GM18951 (cell line): ENCODE measurements around the gene EPAS1.

ENCODE experiments used
- POLR2A ChIP-seq: IDR thresholded peaks from 4 replicates; pipeline ENCODE4 v1.6.1; 2011; ENCODE audit warnings: mild to moderate bottlenecking; ENCODE audit not compliant: insufficient read length, insufficient read depth; ENCODE audit errors: extremely low read depth
- in situ Hi-C: fragments of 300-500 bp; cut with MboI; formaldehyde crosslinking; loops from one replicate; pipeline ENCODE4 v1.12.0; 2022; ENCODE audit warnings: low sequenced_read_pairs, mixed read lengths, inconsistent platforms; ENCODE audit not compliant: unreplicated experiment

Gene EPAS1

DNA sequence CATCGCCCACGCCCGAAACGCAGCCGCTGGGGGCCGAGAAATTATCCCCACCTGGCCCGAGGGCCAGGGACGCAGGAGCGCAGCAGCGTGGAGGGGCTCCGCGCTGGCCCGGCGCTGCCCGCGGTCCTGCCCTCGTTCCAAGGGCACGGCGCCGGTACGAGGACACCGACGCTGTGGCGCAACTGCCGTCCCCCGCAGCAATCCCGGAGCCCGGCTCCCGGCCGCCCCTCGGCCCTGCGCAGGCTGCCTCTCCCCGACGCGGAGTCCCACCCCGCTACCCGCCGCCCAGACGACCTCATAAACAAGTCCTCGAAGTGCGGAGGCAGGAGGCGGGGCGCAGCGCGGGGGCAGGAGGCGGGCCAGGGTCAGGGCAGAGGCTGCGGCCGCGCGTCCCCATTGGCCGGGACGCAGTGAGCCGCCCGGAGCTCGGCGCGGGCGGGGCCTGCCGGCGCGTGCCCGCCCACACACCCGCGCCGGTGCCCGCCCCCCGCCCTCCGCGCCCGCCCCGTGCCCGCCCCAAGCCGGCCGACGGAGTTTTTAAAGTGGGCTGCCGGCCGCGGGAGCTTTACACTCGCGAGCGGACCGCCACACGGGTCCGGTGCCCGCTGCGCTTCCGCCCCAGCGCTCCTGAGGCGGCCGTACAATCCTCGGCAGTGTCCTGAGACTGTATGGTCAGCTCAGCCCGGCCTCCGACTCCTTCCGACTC lies at the start of gene EPAS1:
EPAS1 (plus strand) TSS at position 568 of the 706 bp plus-strand sequence. CDS start 505 bp downstream, outside the sequence.
- TF ChIP-seq POLR2A, result no peak
- in situ Hi-C loops, result no loop called here

DNA sequence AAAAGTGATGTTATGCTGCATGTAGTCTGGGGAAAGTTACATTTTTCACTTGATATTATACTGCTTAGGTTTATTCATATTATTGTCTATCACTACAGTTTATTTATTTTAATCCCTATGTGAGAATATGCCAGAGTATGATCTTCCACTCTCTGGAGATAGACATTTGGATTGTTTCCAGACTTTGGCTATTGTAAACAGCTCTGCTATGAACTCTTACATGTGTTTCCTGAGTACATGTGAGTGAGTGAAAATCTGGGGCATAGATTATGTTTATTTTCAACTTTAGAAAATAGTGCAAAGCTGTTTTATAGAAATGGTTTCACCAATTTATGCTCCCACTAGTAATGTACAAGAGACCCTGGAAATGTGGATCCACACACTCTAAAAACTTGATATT lies 49.0 kb upstream of the EPAS1 start:
- no peak for TF ChIP-seq POLR2A
- in situ Hi-C loops, result loop anchor here (25.0 kb wide), 1 partner anchor 389 kb away; no protein-coding TSS in a partner anchor

DNA sequence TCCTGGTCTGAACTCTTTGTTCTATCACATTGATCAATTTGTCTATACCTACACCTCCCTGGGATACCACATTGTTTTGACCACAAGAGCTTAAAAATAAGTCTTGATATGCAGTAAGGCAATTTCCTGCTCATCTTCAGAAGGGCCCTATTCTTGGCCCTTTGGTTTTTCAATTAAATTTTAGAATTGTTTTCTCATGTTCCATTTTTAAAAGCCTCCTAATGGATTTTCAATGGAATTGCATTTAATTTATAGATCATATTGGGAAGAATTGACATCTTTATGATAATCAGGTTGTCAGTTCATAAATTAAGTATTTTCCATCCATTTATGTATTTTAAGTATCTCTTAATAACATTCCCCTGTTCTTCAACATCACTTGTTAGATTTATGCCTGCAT lies 47.6 kb upstream of the EPAS1 start:
- in situ Hi-C loops, result loop anchor here (25.0 kb wide), 1 partner anchor 388 kb away; no protein-coding TSS in a partner anchor
- TF ChIP-seq POLR2A, result no peak

DNA sequence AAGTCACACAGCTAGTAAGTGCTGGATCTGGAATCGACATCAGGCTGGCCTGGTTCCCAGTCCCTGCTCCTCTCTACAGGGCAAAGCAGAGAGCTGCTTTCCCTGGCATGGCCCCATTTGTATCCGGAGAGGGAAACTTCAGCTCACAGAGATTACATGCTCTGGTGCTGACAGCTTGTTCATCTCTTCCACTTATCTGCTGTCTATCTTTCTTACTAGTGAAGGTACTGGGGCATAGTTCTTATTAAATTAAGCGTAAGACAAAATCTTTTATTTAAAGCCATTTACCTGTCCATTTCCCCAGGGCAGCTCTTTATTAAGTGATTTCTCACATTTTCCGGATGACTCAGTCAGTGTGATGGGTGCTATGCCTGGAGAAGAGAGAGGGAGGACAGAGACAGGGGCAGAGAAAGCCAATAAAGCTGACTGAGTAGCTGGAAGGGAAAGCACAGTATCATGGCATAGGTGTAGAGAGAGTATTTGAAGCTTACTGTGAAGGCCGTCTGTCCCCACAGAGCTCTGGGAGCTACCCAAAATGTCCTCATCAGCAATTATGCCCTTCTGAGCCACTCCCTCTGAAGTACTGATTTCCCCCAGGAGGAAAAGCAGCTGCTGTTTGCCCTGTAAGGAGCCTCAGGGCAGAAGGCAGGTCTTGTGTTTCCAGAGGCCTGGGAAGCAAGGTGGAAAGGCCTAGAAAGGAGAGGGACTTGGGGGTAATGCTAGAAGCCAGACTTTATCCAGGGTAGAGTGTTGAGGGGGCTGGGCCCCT lies 44.1 kb upstream of the EPAS1 start:
- no peak for TF ChIP-seq POLR2A
- in situ Hi-C loops, result no loop called here

GRCh38 chr2:46254474-46254873 lies 42.7 kb upstream of the EPAS1 start:
- no peak for TF ChIP-seq POLR2A
- in situ Hi-C loops, result no loop called here

DNA sequence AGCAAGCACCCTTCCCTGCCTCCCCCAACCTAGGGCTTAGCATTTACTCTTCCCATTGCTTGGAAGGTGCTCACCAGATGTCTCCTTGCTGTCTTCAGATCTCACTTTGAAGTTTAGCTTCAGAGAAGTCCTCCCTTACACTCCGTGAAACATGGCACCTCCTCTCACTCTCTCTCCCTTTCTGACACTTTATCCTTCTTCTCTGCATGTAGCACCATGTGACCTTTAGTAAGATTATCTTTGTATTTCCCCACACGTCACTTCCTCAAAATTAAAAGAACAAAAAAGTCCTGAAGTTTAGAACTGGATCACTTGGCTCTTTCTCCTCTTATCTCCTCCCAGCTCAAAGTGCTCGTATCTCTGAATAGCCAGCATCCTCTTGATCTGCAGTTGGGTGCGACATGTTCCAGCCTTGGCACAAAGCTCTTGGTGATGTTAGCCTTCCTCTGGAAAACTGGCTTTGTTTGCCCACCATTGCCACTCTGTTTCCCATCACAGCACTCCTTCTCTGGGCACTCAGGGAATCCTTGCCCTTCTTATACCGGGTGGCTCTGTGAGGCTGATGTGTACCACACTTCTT lies 40.6 kb upstream of the EPAS1 start:
- TF ChIP-seq POLR2A, result no peak
- in situ Hi-C loops, result no loop called here

GRCh38 chr2:46257476-46257875 lies 39.7 kb upstream of the EPAS1 start:
- in situ Hi-C loops, result no loop called here
- no peak for TF ChIP-seq POLR2A

- no peak for TF ChIP-seq POLR2A
- in situ Hi-C loops, result no loop called here
These were observed 39.2 kb upstream of the EPAS1 start for GRCh38 chr2:46257980-46258379.

DNA sequence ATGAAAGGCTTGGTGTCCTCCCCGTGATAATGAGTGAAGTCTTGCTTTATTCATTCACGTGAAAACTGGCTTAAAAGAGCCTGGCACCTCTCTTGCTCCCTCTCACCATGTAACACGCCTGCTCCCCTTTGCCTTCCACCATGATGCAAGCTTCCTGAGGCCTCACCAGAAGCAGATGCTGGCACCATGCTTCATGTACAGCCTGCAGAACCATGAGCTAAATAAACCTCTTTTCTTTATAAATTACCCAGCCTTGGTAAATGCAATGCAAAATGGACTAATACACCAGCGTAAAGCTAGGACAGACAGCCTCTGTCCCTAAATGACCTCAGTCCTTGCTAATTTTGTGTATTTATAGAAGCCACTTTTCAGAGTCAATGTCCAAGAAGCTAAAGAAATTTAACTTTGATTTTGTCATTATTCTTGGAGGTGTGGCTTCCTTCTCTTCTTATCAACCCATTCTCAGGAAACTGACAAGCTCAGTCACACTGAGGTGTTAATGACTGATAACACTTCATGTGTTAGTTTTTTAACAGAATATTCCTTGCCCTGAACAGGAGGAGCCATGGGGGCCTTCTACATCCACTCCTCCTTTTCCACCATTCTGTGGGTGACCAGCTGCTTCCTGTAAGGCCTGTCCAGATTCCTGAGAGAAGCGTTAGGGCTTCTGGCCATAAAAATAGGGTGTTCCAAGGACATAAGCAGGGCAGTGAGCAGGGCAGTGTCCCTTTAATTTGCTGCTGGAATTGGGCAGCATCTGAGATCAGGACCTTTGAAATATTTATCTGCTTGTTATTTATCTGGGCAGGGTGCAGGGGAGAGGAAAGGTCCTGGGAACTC lies 38.0 kb upstream of the EPAS1 start:
- TF ChIP-seq POLR2A, result no peak
- in situ Hi-C loops, result no loop called here

DNA sequence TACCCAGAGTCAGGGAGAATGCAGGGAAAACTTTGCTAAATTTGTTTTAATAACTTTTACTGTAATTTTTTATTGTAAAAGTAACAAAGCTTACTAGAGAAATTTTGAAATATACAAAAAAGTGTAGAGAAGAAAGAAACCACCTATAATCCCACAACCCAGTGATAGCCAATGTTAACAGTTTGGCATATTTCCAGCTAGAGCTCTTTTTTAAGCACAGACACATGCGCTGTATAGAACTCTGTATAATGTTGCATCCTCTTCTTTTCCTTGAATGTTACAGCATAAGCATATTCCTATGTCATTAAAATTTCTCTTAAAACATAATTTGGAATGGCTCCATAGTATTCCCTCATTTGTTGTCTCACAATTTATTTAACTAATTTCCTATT lies 37.4 kb upstream of the EPAS1 start:
- in situ Hi-C loops, result no loop called here
- no peak for TF ChIP-seq POLR2A

GRCh38 chr2:46260305-46260704 lies 36.9 kb upstream of the EPAS1 start:
- TF ChIP-seq POLR2A, result no peak
- in situ Hi-C loops, result no loop called here

DNA sequence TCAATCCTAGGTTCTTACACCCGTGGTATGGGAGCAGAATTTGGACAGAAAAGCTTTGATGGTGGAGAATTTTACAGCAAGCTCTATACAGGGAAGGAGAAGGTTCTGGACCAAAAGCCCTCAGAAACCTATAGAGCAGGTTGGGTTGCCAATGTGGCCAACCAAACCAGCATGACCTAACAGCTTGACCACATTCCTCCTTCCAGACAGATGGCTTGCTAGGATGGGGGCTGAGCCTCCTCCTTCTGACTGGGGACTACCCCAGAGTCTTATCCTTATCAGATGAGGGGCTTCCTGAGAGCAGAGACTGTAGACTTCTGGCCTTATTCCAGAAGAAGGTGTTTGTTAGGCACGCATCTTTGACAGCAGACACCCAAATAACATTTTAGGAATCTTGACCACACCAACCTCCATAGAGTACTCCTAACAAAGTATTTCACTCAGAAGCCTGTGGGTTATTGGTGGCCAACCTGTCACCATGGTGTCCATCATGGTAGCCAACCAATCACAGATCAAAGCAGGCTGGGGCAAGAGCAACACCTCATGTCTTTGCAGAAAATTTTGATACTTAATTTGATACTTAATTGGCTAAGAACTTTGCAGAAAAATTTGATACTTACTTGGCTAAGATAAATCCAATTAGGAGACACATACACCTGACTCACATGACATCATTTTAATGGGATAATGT lies 34.8 kb upstream of the EPAS1 start:
- in situ Hi-C loops, result no loop called here

More for the DNA sequence above, 34.8 kb upstream of the EPAS1 start:
- no peak for TF ChIP-seq POLR2A
